ENCODE results near the gene SEMA3A.

The SEMA3A gene

GRCh38 chr7:84122582-84123360 is 71.8 kb downstream of the SEMA3A start:
- Histone ChIP-seq H3K4me3 (ENCODE audit: low read length in 2 of 2) (no peak overlapping the region), H3K27ac (ENCODE audit: low read depth in 2 of 2, low read length in 2 of 2) (no peak overlapping the region), H3K36me3 (ENCODE audit: control insufficient read depth in 2 of 2, insufficient read depth in 2 of 2, low read length in 2 of 2) (no peaks in the 10 kb centered on the region), H3K27me3 (ENCODE audit: control insufficient read depth in 2 of 2, insufficient read depth in 2 of 2, low read length in 2 of 2) (no peaks in the 10 kb centered on the region), H3K9me3 (ENCODE audit: control insufficient read depth in 2 of 2, low read length in 2 of 2) (no peaks in the 10 kb centered on the region), H3K9ac (ENCODE audit: low read depth in 1 of 2, low read length in 2 of 2) (no peak overlapping the region), H3K4me1 (ENCODE audit: control insufficient read depth in 2 of 2, insufficient read depth in 2 of 2, low read length in 2 of 2) (no peaks in the 10 kb centered on the region)

GRCh38 chr7:84117304-84117703 is 77.3 kb downstream of the SEMA3A start:
- H3K9ac ChIP-seq (ENCODE audit: low read depth in 1 of 2, low read length in 2 of 2) = no peak overlapping the region
- H3K4me1 ChIP-seq (ENCODE audit: control insufficient read depth in 2 of 2, insufficient read depth in 2 of 2, low read length in 2 of 2) = peaks cover 0 to 5% of the 10 kb centered on the region in 2 donors
- H3K27ac ChIP-seq (ENCODE audit: low read depth in 2 of 2, low read length in 2 of 2) = no peak overlapping the region
- H3K27me3 ChIP-seq (ENCODE audit: control insufficient read depth in 2 of 2, insufficient read depth in 2 of 2, low read length in 2 of 2) = no peaks in the 10 kb centered on the region
- H3K36me3 ChIP-seq (ENCODE audit: control insufficient read depth in 2 of 2, insufficient read depth in 2 of 2, low read length in 2 of 2) = no peaks in the 10 kb centered on the region
- H3K4me3 ChIP-seq (ENCODE audit: low read length in 2 of 2) = no peak overlapping the region
- no peaks in the 10 kb centered on the region for H3K9me3 ChIP-seq (ENCODE audit: control insufficient read depth in 2 of 2, low read length in 2 of 2)

- H3K27ac ChIP-seq (ENCODE audit: low read depth in 2 of 2, low read length in 2 of 2) = peak overlapping the region in 1 of 2 donors; percentile 9
- H3K9ac ChIP-seq (ENCODE audit: low read depth in 1 of 2, low read length in 2 of 2) = no peak overlapping the region
- peaks cover 0 to 5% of the 10 kb centered on the region in 2 donors for H3K4me1 ChIP-seq (ENCODE audit: control insufficient read depth in 2 of 2, insufficient read depth in 2 of 2, low read length in 2 of 2)
- no peaks in the 10 kb centered on the region for H3K27me3 ChIP-seq (ENCODE audit: control insufficient read depth in 2 of 2, insufficient read depth in 2 of 2, low read length in 2 of 2)
- H3K9me3 ChIP-seq (ENCODE audit: control insufficient read depth in 2 of 2, low read length in 2 of 2) = no peaks in the 10 kb centered on the region
- no peak overlapping the region for H3K4me3 ChIP-seq (ENCODE audit: low read length in 2 of 2)
- H3K36me3 ChIP-seq (ENCODE audit: control insufficient read depth in 2 of 2, insufficient read depth in 2 of 2, low read length in 2 of 2) = no peaks in the 10 kb centered on the region
Measured at GRCh38 chr7:84113906-84114850, 80.4 kb downstream of the SEMA3A start.

- Histone ChIP-seq H3K27me3 (ENCODE audit: control insufficient read depth in 2 of 2, insufficient read depth in 2 of 2, low read length in 2 of 2) (no peaks in the 10 kb centered on the region), H3K36me3 (ENCODE audit: control insufficient read depth in 2 of 2, insufficient read depth in 2 of 2, low read length in 2 of 2) (no peaks in the 10 kb centered on the region), H3K4me3 (ENCODE audit: low read length in 2 of 2) (no peak overlapping the region), H3K9ac (ENCODE audit: low read depth in 1 of 2, low read length in 2 of 2) (no peak overlapping the region), H3K27ac (ENCODE audit: low read depth in 2 of 2, low read length in 2 of 2) (peak overlapping the region in 1 of 2 donors; percentile 9), H3K9me3 (ENCODE audit: control insufficient read depth in 2 of 2, low read length in 2 of 2) (no peaks in the 10 kb centered on the region), H3K4me1 (ENCODE audit: control insufficient read depth in 2 of 2, insufficient read depth in 2 of 2, low read length in 2 of 2) (peaks cover 0 to 5% of the 10 kb centered on the region in 2 donors)
Measured at GRCh38 chr7:84113286-84113685, 81.3 kb downstream of the SEMA3A start.

GRCh38 chr7:84112771-84113170 is 81.8 kb downstream of the SEMA3A start:
- H3K27me3 ChIP-seq (ENCODE audit: control insufficient read depth in 2 of 2, insufficient read depth in 2 of 2, low read length in 2 of 2) = no peaks in the 10 kb centered on the region
- no peak overlapping the region for H3K27ac ChIP-seq (ENCODE audit: low read depth in 2 of 2, low read length in 2 of 2)
- peaks cover 0 to 5% of the 10 kb centered on the region in 2 donors for H3K4me1 ChIP-seq (ENCODE audit: control insufficient read depth in 2 of 2, insufficient read depth in 2 of 2, low read length in 2 of 2)

GRCh38 chr7:84111842-84112241 is 82.7 kb downstream of the SEMA3A start:
- Histone ChIP-seq H3K4me3 (ENCODE audit: low read length in 2 of 2) (no peak overlapping the region), H3K4me1 (ENCODE audit: control insufficient read depth in 2 of 2, insufficient read depth in 2 of 2, low read length in 2 of 2) (peaks cover 0 to 5% of the 10 kb centered on the region in 2 donors), H3K9ac (ENCODE audit: low read depth in 1 of 2, low read length in 2 of 2) (no peak overlapping the region), H3K36me3 (ENCODE audit: control insufficient read depth in 2 of 2, insufficient read depth in 2 of 2, low read length in 2 of 2) (no peaks in the 10 kb centered on the region), H3K9me3 (ENCODE audit: control insufficient read depth in 2 of 2, low read length in 2 of 2) (no peaks in the 10 kb centered on the region), H3K27me3 (ENCODE audit: control insufficient read depth in 2 of 2, insufficient read depth in 2 of 2, low read length in 2 of 2) (no peaks in the 10 kb centered on the region), H3K27ac (ENCODE audit: low read depth in 2 of 2, low read length in 2 of 2) (no peak overlapping the region)

More at GRCh38 chr7:84112771-84113170, 81.8 kb downstream of the SEMA3A start:
- Histone ChIP-seq H3K9me3 (ENCODE audit: control insufficient read depth in 2 of 2, low read length in 2 of 2) (no peaks in the 10 kb centered on the region), H3K4me3 (ENCODE audit: low read length in 2 of 2) (no peak overlapping the region), H3K9ac (ENCODE audit: low read depth in 1 of 2, low read length in 2 of 2) (no peak overlapping the region), H3K36me3 (ENCODE audit: control insufficient read depth in 2 of 2, insufficient read depth in 2 of 2, low read length in 2 of 2) (no peaks in the 10 kb centered on the region)

- H3K4me1 ChIP-seq (ENCODE audit: control insufficient read depth in 2 of 2, insufficient read depth in 2 of 2, low read length in 2 of 2) = peaks cover 0 to 5% of the 10 kb centered on the region in 2 donors
- no peaks in the 10 kb centered on the region for H3K36me3 ChIP-seq (ENCODE audit: control insufficient read depth in 2 of 2, insufficient read depth in 2 of 2, low read length in 2 of 2)
- no peak overlapping the region for H3K9ac ChIP-seq (ENCODE audit: low read depth in 1 of 2, low read length in 2 of 2)
- H3K4me3 ChIP-seq (ENCODE audit: low read length in 2 of 2) = no peak overlapping the region
- no peaks in the 10 kb centered on the region for H3K27me3 ChIP-seq (ENCODE audit: control insufficient read depth in 2 of 2, insufficient read depth in 2 of 2, low read length in 2 of 2)
- H3K9me3 ChIP-seq (ENCODE audit: control insufficient read depth in 2 of 2, low read length in 2 of 2) = no peaks in the 10 kb centered on the region
- H3K27ac ChIP-seq (ENCODE audit: low read depth in 2 of 2, low read length in 2 of 2) = no peak overlapping the region
Measured at GRCh38 chr7:84110400-84110799, 84.2 kb downstream of the SEMA3A start.

- H3K4me1 ChIP-seq (ENCODE audit: control insufficient read depth in 2 of 2, insufficient read depth in 2 of 2, low read length in 2 of 2) = peaks cover 0 to 5% of the 10 kb centered on the region in 2 donors
- H3K27me3 ChIP-seq (ENCODE audit: control insufficient read depth in 2 of 2, insufficient read depth in 2 of 2, low read length in 2 of 2) = no peaks in the 10 kb centered on the region
- no peaks in the 10 kb centered on the region for H3K36me3 ChIP-seq (ENCODE audit: control insufficient read depth in 2 of 2, insufficient read depth in 2 of 2, low read length in 2 of 2)
- no peak overlapping the region for H3K27ac ChIP-seq (ENCODE audit: low read depth in 2 of 2, low read length in 2 of 2)
- H3K9ac ChIP-seq (ENCODE audit: low read depth in 1 of 2, low read length in 2 of 2) = no peak overlapping the region
- H3K9me3 ChIP-seq (ENCODE audit: control insufficient read depth in 2 of 2, low read length in 2 of 2) = no peaks in the 10 kb centered on the region
- no peak overlapping the region for H3K4me3 ChIP-seq (ENCODE audit: low read length in 2 of 2)
Measured at GRCh38 chr7:84108787-84109186, 85.8 kb downstream of the SEMA3A start.

- no peaks in the 10 kb centered on the region for H3K27me3 ChIP-seq (ENCODE audit: control insufficient read depth in 2 of 2, insufficient read depth in 2 of 2, low read length in 2 of 2)
- H3K9ac ChIP-seq (ENCODE audit: low read depth in 1 of 2, low read length in 2 of 2) = no peak overlapping the region
- H3K4me3 ChIP-seq (ENCODE audit: low read length in 2 of 2) = no peak overlapping the region
- H3K27ac ChIP-seq (ENCODE audit: low read depth in 2 of 2, low read length in 2 of 2) = no peak overlapping the region
- no peaks in the 10 kb centered on the region for H3K4me1 ChIP-seq (ENCODE audit: control insufficient read depth in 2 of 2, insufficient read depth in 2 of 2, low read length in 2 of 2)
- H3K36me3 ChIP-seq (ENCODE audit: control insufficient read depth in 2 of 2, insufficient read depth in 2 of 2, low read length in 2 of 2) = no peaks in the 10 kb centered on the region
- no peaks in the 10 kb centered on the region for H3K9me3 ChIP-seq (ENCODE audit: control insufficient read depth in 2 of 2, low read length in 2 of 2)
Measured at GRCh38 chr7:84108119-84108518, 86.5 kb downstream of the SEMA3A start.

- no peak overlapping the region for H3K27ac ChIP-seq (ENCODE audit: low read depth in 2 of 2, low read length in 2 of 2)
- H3K36me3 ChIP-seq (ENCODE audit: control insufficient read depth in 2 of 2, insufficient read depth in 2 of 2, low read length in 2 of 2) = no peaks in the 10 kb centered on the region
- no peaks in the 10 kb centered on the region for H3K27me3 ChIP-seq (ENCODE audit: control insufficient read depth in 2 of 2, insufficient read depth in 2 of 2, low read length in 2 of 2)
- no peak overlapping the region for H3K9ac ChIP-seq (ENCODE audit: low read depth in 1 of 2, low read length in 2 of 2)
- H3K9me3 ChIP-seq (ENCODE audit: control insufficient read depth in 2 of 2, low read length in 2 of 2) = no peaks in the 10 kb centered on the region
- no peak overlapping the region for H3K4me3 ChIP-seq (ENCODE audit: low read length in 2 of 2)
- H3K4me1 ChIP-seq (ENCODE audit: control insufficient read depth in 2 of 2, insufficient read depth in 2 of 2, low read length in 2 of 2) = no peaks in the 10 kb centered on the region
Measured at GRCh38 chr7:84107259-84107658, 87.3 kb downstream of the SEMA3A start.

Measured in mucosa of rectum (tissue), 2 donors.